CD1c-positive myeloid dendritic cell (primary cell): ENCODE results near the gene GLI3.

Experiments
- DNase-seq: peaks from one replicate; pipeline ENCODE4 v3.0.0-alpha.2; 2016; ENCODE audit errors: extremely low spot score

The GLI3 gene

GRCh38 chr7:41930538-41931262, 306.3 kb downstream of the GLI3 start:
- no peak for DNase-seq

- no peak for DNase-seq
These were observed 308.2 kb downstream of the GLI3 start for GRCh38 chr7:41928781-41929180.

GRCh38 chr7:41928166-41928565, 308.8 kb downstream of the GLI3 start:
- DNase-seq = peak; percentile 34

- DNase-seq = no peak
These were observed 309.6 kb downstream of the GLI3 start for GRCh38 chr7:41927380-41927779.

- DNase-seq = no peak
These were observed 311.1 kb downstream of the GLI3 start for GRCh38 chr7:41925946-41926345.

- DNase-seq = no peak
These were observed 312.2 kb downstream of the GLI3 start for GRCh38 chr7:41924796-41925195.

- DNase-seq = no peak
These were observed 314.6 kb downstream of the GLI3 start for GRCh38 chr7:41922373-41922772.

- DNase-seq = no peak
These were observed 315.5 kb downstream of the GLI3 start for GRCh38 chr7:41921453-41921981.

- no peak for DNase-seq
These were observed 318.4 kb downstream of the GLI3 start for GRCh38 chr7:41918597-41918996.

GRCh38 chr7:41916450-41916927, 320.5 kb downstream of the GLI3 start:
- no peak for DNase-seq

GRCh38 chr7:41915871-41916270, 321.1 kb downstream of the GLI3 start:
- DNase-seq = no peak

GRCh38 chr7:41912851-41913567, 324.0 kb downstream of the GLI3 start:
- DNase-seq = no peak

- DNase-seq = no peak
These were observed 324.6 kb downstream of the GLI3 start for GRCh38 chr7:41912426-41912825.

GRCh38 chr7:41911792-41912191, 325.2 kb downstream of the GLI3 start:
- no peak for DNase-seq
